Measurements from ENCODE around the gene LCNL1.

- TF ChIP-seq CTCF (IDR thresholded peaks at IDR 0.05; ENCODE audit: low read depth, low read length, missing input control) (no peak), YY1 (IDR thresholded peaks at IDR 0.05) (no peak)
- TF ChIP-seq, protein P1, sequence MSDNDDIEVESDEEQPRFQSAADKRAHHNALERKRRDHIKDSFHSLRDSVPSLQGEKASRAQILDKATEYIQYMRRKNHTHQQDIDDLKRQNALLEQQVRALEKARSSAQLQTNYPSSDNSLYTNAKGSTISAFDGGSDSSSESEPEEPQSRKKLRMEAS (IDR thresholded peaks at IDR 0.05): no peak
Measured at GRCh38 chr9:137019891-137020683, 37.3 kb downstream of the LCNL1 start.
